AG04450 (cell line): ENCODE results near the gene TNFRSF19. TPM values are rescaled to one million over a fixed set of nuclear protein-coding genes. Genes with fewer than 3 reads are reported as not detected.
A peak's percentile ranks its signal among the peaks of the same experiment; 100 is the strongest.

Experiments used
- CTCF ChIA-PET: fragments of 300-600, 350-600 bp; formaldehyde crosslinking; extraction: SDS; loops from one replicate; lab custom pipeline; 2022; ENCODE audit warnings: antibody characterized with exemption, inconsistent platforms; lab: Charles Lee
- POLR2A ChIA-PET: fragments of 350-600 bp; formaldehyde crosslinking; extraction: SDS; loops from one replicate; lab custom pipeline; 2021; ENCODE audit warnings: antibody characterized with exemption, inconsistent platforms; lab: Yijun Ruan, JAX
- DNase-seq: peaks from one replicate; pipeline ENCODE4 v3.0.0-alpha.2; 2011; ENCODE audit warnings: low read depth, low spot score
- H3K27ac ChIP-seq: one replicate; pipeline ENCODE4 v1.5.1; 2012; ENCODE audit warnings: low read depth, low read length, control low read depth
- H3K27me3 ChIP-seq: one replicate; pipeline ENCODE4 v1.6.0; 2012; ENCODE audit warnings: low read length; ENCODE audit not compliant: control insufficient read depth, insufficient read depth
- H3K4me3 ChIP-seq: 2 replicates; pipeline ENCODE4 v1.5.1; 2011; ENCODE audit warnings: mild to moderate bottlenecking, low read depth, low read length, control low read depth
- H3K9me3 ChIP-seq: 2 replicates; pipeline ENCODE4 v1.5.1; 2012; ENCODE audit warnings: low read length; ENCODE audit not compliant: control insufficient read depth, insufficient read depth
- CTCF ChIP-seq: IDR thresholded peaks from 2 replicates; pipeline ENCODE4 v1.5.1; 2011; ENCODE audit warnings: low read depth, low read length, control low read depth, inconsistent platforms
- polyA plus RNA-seq: library from polyadenylated mRNA; depleted of rRNA; stranded (reverse); fragments of >200 nt; gene quantifications from 2 replicates; pipeline ENCODE4 v1.2.3, GENCODE V29; 2011

Gene TNFRSF19
- polyA plus RNA-seq, 1 experiment = 183 TPM

GRCh38 chr13:23617551-23618024, 47.4 kb downstream of the TNFRSF19 start:
- H3K27me3 ChIP-seq = no peaks in the 10 kb centered on the region
- DNase-seq = no peak
- ChIA-PET CTCF (no interaction called here), POLR2A (interaction anchor here (0.6 kb wide), 1 partner anchor 26 kb away, joined by 3 read pairs; no protein-coding TSS in a partner anchor)
- TF ChIP-seq CTCF = no peak
- H3K27ac ChIP-seq = peak overlapping the region; percentile 81
- no peak overlapping the region for H3K4me3 ChIP-seq
- H3K9me3 ChIP-seq = no peaks in the 10 kb centered on the region

- H3K27ac ChIP-seq = peak overlapping the region; percentile 71
- POLR2A ChIA-PET = no interaction called here
- H3K4me3 ChIP-seq = no peak overlapping the region
- TF ChIP-seq CTCF = no peak
- no peaks in the 10 kb centered on the region for H3K9me3 ChIP-seq
- no peaks in the 10 kb centered on the region for H3K27me3 ChIP-seq
- DNase-seq = peak; percentile 85
- CTCF ChIA-PET = interaction anchor here (0.9 kb wide), 1 partner anchor 27 kb away, joined by 5 read pairs; no protein-coding TSS in a partner anchor
Observed at GRCh38 chr13:23618341-23618740, 48.1 kb downstream of the TNFRSF19 start.

- ChIA-PET CTCF (no interaction called here), POLR2A (no interaction called here)
- Histone ChIP-seq H3K27me3 (no peaks in the 10 kb centered on the region), H3K4me3 (no peak overlapping the region), H3K27ac (peak overlapping the region; percentile 71), H3K9me3 (no peaks in the 10 kb centered on the region)
- TF ChIP-seq CTCF = no peak
- DNase-seq = no peak
Observed at GRCh38 chr13:23619068-23619855, 49.0 kb downstream of the TNFRSF19 start.

- no peak for DNase-seq
- ChIA-PET POLR2A (no interaction called here), CTCF (interaction anchor here (0.7 kb wide), 1 partner anchor 403 kb away, joined by 3 read pairs; no protein-coding TSS in a partner anchor)
- Histone ChIP-seq H3K27ac (no peak overlapping the region), H3K9me3 (no peaks in the 10 kb centered on the region), H3K4me3 (no peak overlapping the region), H3K27me3 (no peaks in the 10 kb centered on the region)
- no peak for TF ChIP-seq CTCF
Observed at GRCh38 chr13:23620211-23620610, 50.0 kb downstream of the TNFRSF19 start.
